HCT116 (cell line): ENCODE results near the gene TRIM39.

Experiments used
- EZH2 ChIP-seq: fragments of 200-600 bp; sonication (generic); IDR thresholded peaks from 2 replicates; pipeline ENCODE4 v1.6.1; 2017; ENCODE audit warnings: antibody characterized with exemption, mixed run types
- TF ChIP-seq, protein P1 (sequence below), 3 experiments: fragments of 200-600 bp in 1 of 3; sonication (generic) in 1 of 3; IDR thresholded peaks in 2 of 3; conservative IDR thresholded peaks in 1 of 3; 2 replicates each; pipeline ENCODE4 v1.5.1; 2012 to 2017; ENCODE audit warnings: low read depth in 2 of 3, low read length in 2 of 3, antibody characterized with exemption in 1 of 3, borderline replicate concordance in 1 of 3, control low read depth in 1 of 3, mild to moderate bottlenecking in 1 of 3, mixed read lengths in 1 of 3, mixed run types in 1 of 3, moderate library complexity in 1 of 3; ENCODE audit not compliant: insufficient read depth in 1 of 3

DNA sequence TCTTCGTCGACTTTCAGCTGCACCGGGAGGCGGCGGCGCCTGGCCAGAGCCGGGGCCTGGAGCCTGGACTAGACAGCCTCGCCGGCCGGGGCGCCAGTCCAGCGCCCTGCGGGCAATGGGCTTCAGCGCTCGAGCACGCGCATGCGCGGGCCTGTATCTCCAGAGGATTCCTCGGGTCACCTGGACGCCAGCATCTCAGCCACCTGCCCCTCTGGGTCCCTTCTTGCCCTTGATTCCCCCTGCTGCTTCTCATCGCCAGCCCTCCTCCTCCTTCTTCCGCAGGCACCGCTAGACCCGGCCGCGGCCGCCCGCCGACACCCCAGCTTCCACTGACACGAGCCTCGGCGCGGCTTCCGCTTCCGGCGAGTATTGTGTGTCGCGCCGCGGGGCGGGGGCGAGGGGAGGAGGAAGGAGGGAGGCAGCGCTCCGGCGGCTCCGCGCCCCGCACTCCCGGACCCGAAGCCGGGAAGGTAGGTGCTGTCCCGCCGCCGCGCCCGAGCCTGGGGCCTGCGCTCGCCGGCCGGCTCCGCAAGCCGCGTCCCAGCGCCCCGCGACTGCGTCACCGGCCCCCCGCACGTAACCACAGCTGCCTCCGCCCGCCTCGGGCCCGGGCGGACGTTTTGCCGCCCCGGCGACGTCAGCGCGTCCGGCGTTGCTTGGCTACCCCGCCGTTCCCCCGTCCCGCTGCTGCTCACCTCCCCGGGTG lies at the start of gene TRIM39:
- TF ChIP-seq, protein P1, sequence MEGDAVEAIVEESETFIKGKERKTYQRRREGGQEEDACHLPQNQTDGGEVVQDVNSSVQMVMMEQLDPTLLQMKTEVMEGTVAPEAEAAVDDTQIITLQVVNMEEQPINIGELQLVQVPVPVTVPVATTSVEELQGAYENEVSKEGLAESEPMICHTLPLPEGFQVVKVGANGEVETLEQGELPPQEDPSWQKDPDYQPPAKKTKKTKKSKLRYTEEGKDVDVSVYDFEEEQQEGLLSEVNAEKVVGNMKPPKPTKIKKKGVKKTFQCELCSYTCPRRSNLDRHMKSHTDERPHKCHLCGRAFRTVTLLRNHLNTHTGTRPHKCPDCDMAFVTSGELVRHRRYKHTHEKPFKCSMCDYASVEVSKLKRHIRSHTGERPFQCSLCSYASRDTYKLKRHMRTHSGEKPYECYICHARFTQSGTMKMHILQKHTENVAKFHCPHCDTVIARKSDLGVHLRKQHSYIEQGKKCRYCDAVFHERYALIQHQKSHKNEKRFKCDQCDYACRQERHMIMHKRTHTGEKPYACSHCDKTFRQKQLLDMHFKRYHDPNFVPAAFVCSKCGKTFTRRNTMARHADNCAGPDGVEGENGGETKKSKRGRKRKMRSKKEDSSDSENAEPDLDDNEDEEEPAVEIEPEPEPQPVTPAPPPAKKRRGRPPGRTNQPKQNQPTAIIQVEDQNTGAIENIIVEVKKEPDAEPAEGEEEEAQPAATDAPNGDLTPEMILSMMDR (IDR thresholded peaks at IDR 0.05 in 2 of 3, conservative IDR thresholded peaks at IDR 0.05 in 1 of 3; ENCODE audit: borderline replicate concordance in 1 of 3, insufficient read depth in 1 of 3, low read depth in 2 of 3, low read length in 2 of 3) = no peak
- TF ChIP-seq EZH2 = no peak
